MCF 10A (cell line): ENCODE results near the gene MCC. TPM values are rescaled to one million over a fixed set of nuclear protein-coding genes. Genes with fewer than 3 reads are reported as not detected.

ENCODE experiments used
- BruUV-seq: library from RNA; stranded (reverse); fragments of 400-500 nt; replicated peaks from 2 replicates; lab custom pipeline; 2021; lab: Mats Ljungman, UMichigan
- CTCF ChIA-PET: fragments of 300-600 bp; sonication (Branson Sonifier 250); formaldehyde crosslinking; extraction: SDS; loops from one replicate; lab custom pipeline; 2021; ENCODE audit warnings: antibody characterized with exemption, inconsistent platforms; lab: Yijun Ruan, JAX
- POLR2A ChIA-PET: fragments of 300-600, 350-650 bp; sonication (Branson Sonifier 250); formaldehyde crosslinking; extraction: SDS; loops from one replicate; lab custom pipeline; 2020; ENCODE audit warnings: antibody characterized with exemption, inconsistent platforms; lab: Yijun Ruan, JAX
- DNase-seq: peaks from one replicate; pipeline ENCODE4 v3.0.0-alpha.2; 2018; ENCODE audit not compliant: unreplicated experiment
- H3K27ac Mint-ChIP-seq: one replicate; pipeline ENCODE4 v1.8.0; 2022; ENCODE audit warnings: mild to moderate bottlenecking, low read depth, mixed read lengths; ENCODE audit not compliant: unreplicated experiment
- H3K27me3 Mint-ChIP-seq: one replicate; pipeline ENCODE4 v1.8.0; 2022; ENCODE audit warnings: mixed read lengths; ENCODE audit not compliant: insufficient read depth, unreplicated experiment
- H3K36me3 Mint-ChIP-seq: one replicate; pipeline ENCODE4 v1.8.0; 2022; ENCODE audit warnings: mild to moderate bottlenecking, moderate library complexity, mixed read lengths; ENCODE audit not compliant: insufficient read depth, unreplicated experiment
- H3K4me1 Mint-ChIP-seq: one replicate; pipeline ENCODE4 v1.8.0; 2022; ENCODE audit warnings: mixed read lengths; ENCODE audit not compliant: insufficient read depth, unreplicated experiment
- H3K4me3 Mint-ChIP-seq: one replicate; pipeline ENCODE4 v1.8.0; 2022; ENCODE audit warnings: mild to moderate bottlenecking, moderate library complexity, mixed read lengths; ENCODE audit not compliant: unreplicated experiment
- H3K9me3 Mint-ChIP-seq: one replicate; pipeline ENCODE4 v1.8.0; 2022; ENCODE audit warnings: mixed read lengths; ENCODE audit not compliant: unreplicated experiment
- CTCF ChIP-seq: fragments of 200-600 bp; IDR thresholded peaks from one replicate; pipeline ENCODE4 v1.8.0; 2022; ENCODE audit warnings: antibody characterized with exemption, mild to moderate bottlenecking; ENCODE audit not compliant: unreplicated experiment
- intact Hi-C: fragments of 100-400 bp; cut with micrococcal nuclease; formaldehyde crosslinking; loops from 2 replicates; pipeline ENCODE4 v1.14.1; 2022
- total RNA-seq: library from RNA; stranded (reverse); gene quantifications from 2 replicates; pipeline ENCODE4 v1.2.3, GENCODE V29; 2022

Gene MCC
- total RNA-seq, 1 experiment from 2014 or later = 25.3 TPM

GRCh38 chr5:113177225-113177624 is 311.0 kb downstream of the MCC start:
- CTCF ChIA-PET = interaction anchor here (0.7 to 1.7 kb wide), 5 partner anchors 10 to 142 kb away, joined by 3 to 6 read pairs (median 5); no protein-coding TSS in a partner anchor

DNA sequence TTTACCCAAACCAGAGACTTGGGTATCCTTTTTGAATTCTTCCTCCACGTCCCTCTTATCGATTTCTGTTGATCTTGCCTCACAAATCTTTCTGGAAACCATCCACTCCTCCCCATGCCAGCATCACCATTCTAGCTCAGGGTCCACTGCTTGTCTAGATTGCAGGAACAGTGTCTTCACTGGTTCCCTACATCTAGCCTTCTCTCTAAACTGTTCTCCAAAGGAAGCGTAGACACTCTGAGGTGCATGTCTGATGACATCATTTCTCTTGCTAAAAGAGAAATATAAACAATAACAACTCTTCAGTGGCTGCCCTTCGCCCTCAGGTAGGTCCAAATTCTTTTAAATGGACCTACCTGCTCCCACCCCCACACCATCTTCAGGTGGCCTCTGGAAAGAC is 311.5 kb downstream of the MCC start:
- Mint-ChIP-seq H3K4me1 (peaks cover 6% of the 10 kb centered on the region), H3K9me3 (no peaks in the 10 kb centered on the region), H3K27me3 (no peaks in the 10 kb centered on the region), H3K27ac (no peak overlapping the region), H3K36me3 (peaks cover 7% of the 10 kb centered on the region), H3K4me3 (no peak overlapping the region)
- ChIA-PET POLR2A (interaction anchor here (1.0 kb wide), 1 partner anchor 12 kb away, joined by 3 read pairs; no protein-coding TSS in a partner anchor), CTCF (interaction anchor here (0.7 to 1.7 kb wide), 4 partner anchors 25 to 180 kb away, joined by 3 to 5 read pairs (median 4); no protein-coding TSS in a partner anchor)
- DNase-seq = no peak
- intact Hi-C loops = no loop called here
- no peak for TF ChIP-seq CTCF
- BruUV-seq = no TSS peak

More at GRCh38 chr5:113177225-113177624, 311.0 kb downstream of the MCC start:
- TF ChIP-seq CTCF = no peak
- no peak for DNase-seq
- no peak overlapping the region for H3K27ac Mint-ChIP-seq
- peaks cover 7% of the 10 kb centered on the region for H3K36me3 Mint-ChIP-seq
- intact Hi-C loops = no loop called here
- no peaks in the 10 kb centered on the region for H3K9me3 Mint-ChIP-seq
- POLR2A ChIA-PET = interaction anchor here (0.9 to 1.0 kb wide), 3 partner anchors 11 to 80 kb away, joined by 3 to 4 read pairs (median 4); no protein-coding TSS in a partner anchor
- no peaks in the 10 kb centered on the region for H3K27me3 Mint-ChIP-seq
- no peak overlapping the region for H3K4me3 Mint-ChIP-seq
- BruUV-seq = no TSS peak
- H3K4me1 Mint-ChIP-seq = peaks cover 6% of the 10 kb centered on the region

- ChIA-PET POLR2A (interaction anchor here (0.6 to 1.7 kb wide), 5 partner anchors 9 to 414 kb away, joined by 3 to 4 read pairs (median 4); no protein-coding TSS in a partner anchor), CTCF (interaction anchor here (0.7 to 1.7 kb wide), 5 partner anchors 12 to 180 kb away, joined by 3 to 7 read pairs (median 4); no protein-coding TSS in a partner anchor)
- intact Hi-C loops = no loop called here
- no peak for TF ChIP-seq CTCF
- no peak overlapping the region for H3K4me3 Mint-ChIP-seq
- H3K27ac Mint-ChIP-seq = no peak overlapping the region
- peaks cover 6% of the 10 kb centered on the region for H3K4me1 Mint-ChIP-seq
- no peak for DNase-seq
- H3K36me3 Mint-ChIP-seq = peaks cover 7% of the 10 kb centered on the region
- no peaks in the 10 kb centered on the region for H3K27me3 Mint-ChIP-seq
- H3K9me3 Mint-ChIP-seq = no peaks in the 10 kb centered on the region
- no TSS peak for BruUV-seq
Measured at GRCh38 chr5:113176196-113176595, 312.1 kb downstream of the MCC start.

GRCh38 chr5:113172231-113172826 is 315.9 kb downstream of the MCC start:
- Mint-ChIP-seq H3K4me1 (peaks cover 20% of the 10 kb centered on the region), H3K27ac (no peak overlapping the region), H3K36me3 (peaks cover 14% of the 10 kb centered on the region), H3K4me3 (no peak overlapping the region), H3K9me3 (no peaks in the 10 kb centered on the region), H3K27me3 (no peaks in the 10 kb centered on the region)
- intact Hi-C loops = no loop called here
- ChIA-PET POLR2A (interaction anchor here (0.9 to 2.1 kb wide), 6 partner anchors 9 to 141 kb away, joined by 3 to 7 read pairs (median 4); no protein-coding TSS in a partner anchor), CTCF (interaction anchor here (1.1 to 2.5 kb wide), 2 partner anchors 18 to 116 kb away, joined by 5 to 7 read pairs; no protein-coding TSS in a partner anchor)
- BruUV-seq = no TSS peak
- DNase-seq = no peak
- TF ChIP-seq CTCF = no peak
